Stimulated activated CD8-positive, alpha-beta memory T cell treated with anti-CD3 and anti-CD28 coated beads, Interleukin-7, amount 100 ng/mL, for 1 hour (primary cell): ENCODE measurements around the gene NFYC.
"Not testable (repeated sequence)": the region's sequence is repeated elsewhere in the genome, so short reads cannot be mapped to it uniquely, and the experiment has no call there.

Experiments
- DNase-seq, 2 donors: peaks; one replicate each; pipeline ENCODE4 v3.0.0-alpha.2; 2020; ENCODE audit warnings: low read depth in 2 of 2

The NFYC gene

GRCh38 chr1:40665335-40666171, 26.0 kb upstream of the NFYC start, which contains the start of gene RIMS3:
RIMS3 (minus strand) TSS chr1:40665682; CDS start chr1:40641925, 23,757 bp downstream.
- peak; percentile 76 to 77 for DNase-seq

GRCh38 chr1:40668769-40669525, 22.6 kb upstream of the NFYC start:
- peak; percentile 71 to 77 for DNase-seq

- DNase-seq, result no peak
Measured at GRCh38 chr1:40673452-40673851, 18.1 kb upstream of the NFYC start.

GRCh38 chr1:40676501-40676900, 15.0 kb upstream of the NFYC start:
- no peak for DNase-seq

- DNase-seq, result no peak
Measured at GRCh38 chr1:40679165-40679953, 12.1 kb upstream of the NFYC start.

- DNase-seq, result no peak
Measured at GRCh38 chr1:40684669-40685068, 6.8 kb upstream of the NFYC start.

GRCh38 chr1:40687059-40687458, 4.4 kb upstream of the NFYC start:
- DNase-seq, result no peak

- no peak for DNase-seq
Measured at GRCh38 chr1:40687661-40688060, 3.8 kb upstream of the NFYC start.

GRCh38 chr1:40689737-40690136, 1.8 kb upstream of the NFYC start:
- DNase-seq, result no peak

GRCh38 chr1:40690771-40691537, 550 bp upstream of the NFYC start:
- no peak for DNase-seq

- no peak for DNase-seq
Measured at GRCh38 chr1:40692429-40692895, 958 bp downstream of the NFYC start.

GRCh38 chr1:40693425-40693824, 1.9 kb downstream of the NFYC start:
- no peak for DNase-seq

- no peak for DNase-seq
Measured at GRCh38 chr1:40694353-40694874, 2.9 kb downstream of the NFYC start.

- no peak for DNase-seq
Measured at GRCh38 chr1:40696294-40696693, 4.8 kb downstream of the NFYC start.

GRCh38 chr1:40697436-40697835, 5.9 kb downstream of the NFYC start:
- no peak for DNase-seq

GRCh38 chr1:40699787-40700186, 8.3 kb downstream of the NFYC start:
- DNase-seq, result no peak

GRCh38 chr1:40701684-40702083, 10.2 kb downstream of the NFYC start:
- DNase-seq, result no peak

- not testable (repeated sequence) for DNase-seq
Measured at GRCh38 chr1:40702810-40703209, 11.3 kb downstream of the NFYC start.

GRCh38 chr1:40703316-40703715, 11.8 kb downstream of the NFYC start:
- no peak for DNase-seq

GRCh38 chr1:40704817-40705733, 13.6 kb downstream of the NFYC start:
- no peak for DNase-seq
